GM12865 (cell line): Measurements from ENCODE around the gene HMCN1.

Experiments used
- DNase-seq: peaks from one replicate; pipeline ENCODE4 v3.0.0; 2010; ENCODE audit warnings: low read depth
- H3K4me3 ChIP-seq: 2 replicates; pipeline ENCODE4 v1.5.1; 2011; ENCODE audit warnings: mild to moderate bottlenecking, low read depth, low read length, control low read depth
- TF ChIP-seq, protein P1 (sequence below): IDR thresholded peaks from 2 replicates; pipeline ENCODE4 v1.5.1; 2011; ENCODE audit warnings: low read length, control low read depth, low read depth, inconsistent platforms; ENCODE audit not compliant: insufficient read depth; ENCODE audit errors: missing control alignments

Gene HMCN1

GRCh38 chr1:185824106-185824505 is 89.9 kb downstream of the HMCN1 start:
- DNase-seq: no peak
- TF ChIP-seq, protein P1, sequence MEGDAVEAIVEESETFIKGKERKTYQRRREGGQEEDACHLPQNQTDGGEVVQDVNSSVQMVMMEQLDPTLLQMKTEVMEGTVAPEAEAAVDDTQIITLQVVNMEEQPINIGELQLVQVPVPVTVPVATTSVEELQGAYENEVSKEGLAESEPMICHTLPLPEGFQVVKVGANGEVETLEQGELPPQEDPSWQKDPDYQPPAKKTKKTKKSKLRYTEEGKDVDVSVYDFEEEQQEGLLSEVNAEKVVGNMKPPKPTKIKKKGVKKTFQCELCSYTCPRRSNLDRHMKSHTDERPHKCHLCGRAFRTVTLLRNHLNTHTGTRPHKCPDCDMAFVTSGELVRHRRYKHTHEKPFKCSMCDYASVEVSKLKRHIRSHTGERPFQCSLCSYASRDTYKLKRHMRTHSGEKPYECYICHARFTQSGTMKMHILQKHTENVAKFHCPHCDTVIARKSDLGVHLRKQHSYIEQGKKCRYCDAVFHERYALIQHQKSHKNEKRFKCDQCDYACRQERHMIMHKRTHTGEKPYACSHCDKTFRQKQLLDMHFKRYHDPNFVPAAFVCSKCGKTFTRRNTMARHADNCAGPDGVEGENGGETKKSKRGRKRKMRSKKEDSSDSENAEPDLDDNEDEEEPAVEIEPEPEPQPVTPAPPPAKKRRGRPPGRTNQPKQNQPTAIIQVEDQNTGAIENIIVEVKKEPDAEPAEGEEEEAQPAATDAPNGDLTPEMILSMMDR: no peak
- no peak overlapping the region for H3K4me3 ChIP-seq

GRCh38 chr1:185825556-185825955 is 91.4 kb downstream of the HMCN1 start:
- no peak for DNase-seq
- H3K4me3 ChIP-seq: no peak overlapping the region
- TF ChIP-seq, protein P1: no peak

DNA sequence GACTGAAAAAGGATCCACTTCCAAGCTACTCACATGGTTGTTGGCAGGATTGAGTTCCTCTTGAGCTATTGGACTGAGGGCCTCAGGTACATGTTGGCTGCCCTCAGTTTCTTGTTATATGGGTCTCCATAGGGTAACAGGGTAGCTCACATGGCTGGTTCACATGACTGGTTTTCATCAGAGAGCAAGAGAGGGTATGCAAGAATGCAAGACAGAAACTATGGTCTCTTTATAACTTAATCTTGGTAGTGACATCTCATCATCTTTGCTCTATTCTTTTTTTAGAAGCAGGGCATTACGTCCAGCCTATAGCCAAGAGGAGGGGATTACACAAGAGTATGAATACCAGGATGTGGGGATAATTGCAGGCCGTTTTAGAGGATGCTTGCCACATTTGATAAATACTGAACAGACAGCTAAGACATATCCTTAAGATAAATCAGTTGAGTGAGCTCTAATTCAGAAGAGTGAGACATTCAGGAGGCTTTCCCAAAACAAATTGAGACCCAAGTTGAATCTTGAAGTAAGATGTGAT is 100.2 kb downstream of the HMCN1 start:
- no peak overlapping the region for H3K4me3 ChIP-seq
- DNase-seq: no peak
- TF ChIP-seq, protein P1: no peak

DNA sequence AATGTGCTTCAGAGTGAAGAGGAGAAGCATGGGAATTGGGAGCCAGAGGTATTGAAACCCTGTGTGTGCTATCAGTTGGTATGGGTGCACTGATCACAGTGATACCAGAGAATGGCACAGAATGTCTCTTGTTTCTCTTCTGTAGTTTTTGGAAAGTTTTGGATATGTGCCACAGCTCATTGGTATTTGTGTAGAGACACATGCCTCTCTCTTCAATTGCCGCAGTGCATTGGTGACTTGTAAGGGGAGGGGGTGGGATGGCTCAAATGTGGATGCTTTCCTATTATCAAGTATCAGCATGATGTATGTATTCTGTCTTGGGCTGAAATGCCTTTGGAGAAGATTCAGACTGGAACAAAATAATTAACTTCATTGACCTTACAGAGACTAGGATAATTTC is 101.0 kb downstream of the HMCN1 start:
- no peak for DNase-seq
- H3K4me3 ChIP-seq: no peak overlapping the region
- TF ChIP-seq, protein P1: no peak

- TF ChIP-seq, protein P1: no peak
- no peak for DNase-seq
- no peak overlapping the region for H3K4me3 ChIP-seq
Measured at GRCh38 chr1:185837711-185838110, 103.5 kb downstream of the HMCN1 start.

DNA sequence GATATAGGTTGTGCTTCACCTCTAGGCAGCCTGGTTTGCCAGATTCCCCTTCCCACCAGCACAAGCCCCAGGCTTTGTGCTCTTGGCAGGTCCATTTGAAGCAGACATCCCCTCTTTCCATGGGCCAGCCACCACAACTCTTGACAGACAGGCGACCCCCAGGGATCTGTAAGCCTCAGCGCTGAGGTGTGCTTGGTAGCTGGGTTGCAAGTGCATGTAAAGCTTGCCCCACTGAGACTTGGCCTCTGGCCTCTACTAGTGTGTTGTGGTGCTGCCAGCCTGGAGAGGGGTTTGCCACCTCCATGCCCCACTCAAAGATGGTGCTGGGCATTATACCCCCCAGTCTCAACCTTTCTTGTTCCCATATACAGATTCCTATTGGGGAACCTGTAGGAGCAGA is 103.9 kb downstream of the HMCN1 start:
- DNase-seq: no peak
- H3K4me3 ChIP-seq: no peak overlapping the region
- TF ChIP-seq, protein P1: no peak

- no peak for DNase-seq
- no peak overlapping the region for H3K4me3 ChIP-seq
- TF ChIP-seq, protein P1: no peak
Measured at GRCh38 chr1:185840880-185841279, 106.7 kb downstream of the HMCN1 start.
